GM12878 (cell line): Measurements from ENCODE around the gene CHD6.

Source experiments
- EGR1 ChIP-seq, 2 experiments: IDR thresholded peaks; 1 replicate in 1 of 2; 2 replicates in 1 of 2; pipeline ENCODE4 v1.6.1; 2011 to 2012; ENCODE audit warnings: low read depth in 2 of 2, low read length in 2 of 2, borderline replicate concordance in 1 of 2, mild to moderate bottlenecking in 1 of 2, moderate library complexity in 1 of 2
- GABPA ChIP-seq: IDR thresholded peaks from 2 replicates; pipeline ENCODE4 v1.6.1; 2014; ENCODE audit warnings: antibody characterized with exemption, low read depth, mild to moderate bottlenecking, inconsistent platforms
- HDAC2 ChIP-seq: fragments of 200-600 bp; sonication (generic); IDR thresholded peaks from 2 replicates; pipeline ENCODE4 v1.6.1; 2017
- POLR2A ChIP-seq: IDR thresholded peaks from 2 replicates; pipeline ENCODE4 v1.6.1; 2011; ENCODE audit warnings: low read depth, mild to moderate bottlenecking, low read length
- RFX5 ChIP-seq: IDR thresholded peaks from 2 replicates; pipeline ENCODE4 v1.6.1; 2011; ENCODE audit warnings: low read depth, low read length, improper control_type of control experiment
- SREBF2 ChIP-seq: IDR thresholded peaks from 2 replicates; pipeline ENCODE4 v1.6.1; 2012; ENCODE audit warnings: mild to moderate bottlenecking, low read length
- SRF ChIP-seq, 2 experiments: IDR thresholded peaks; 2 replicates each; pipeline ENCODE4 v1.6.1; 2011; ENCODE audit warnings: low read depth in 2 of 2, low read length in 2 of 2, mild to moderate bottlenecking in 1 of 2, moderate library complexity in 1 of 2
- TCF12 ChIP-seq: IDR thresholded peaks from 2 replicates; pipeline ENCODE4 v1.6.1; 2011; ENCODE audit warnings: low read depth, mild to moderate bottlenecking, low read length
- ZNF24 ChIP-seq: fragments of 450-650 bp; IDR thresholded peaks from 2 replicates; pipeline ENCODE4 v1.6.1; 2017; ENCODE audit warnings: antibody characterized with exemption, mild to moderate bottlenecking

GRCh38 chr20:41369673-41370072, 248.5 kb downstream of the CHD6 start:
- TF ChIP-seq HDAC2 (no peak), SRF (IDR thresholded peaks at IDR 0.05; ENCODE audit: low read depth in 2 of 2, low read length in 2 of 2) (no peak), EGR1 (IDR thresholded peaks at IDR 0.05; ENCODE audit: borderline replicate concordance in 1 of 2, low read depth in 2 of 2, low read length in 2 of 2) (no peak), GABPA (no peak), POLR2A (no peak), RFX5 (no peak), ZNF24 (no peak), TCF12 (no peak), SREBF2 (no peak)
